GM21825 (cell line): ENCODE results near the gene TM9SF4.

Experiments used
- ATAC-seq: cut with Tn5 transposase; IDR thresholded peaks from one replicate; pipeline ENCODE4 v1.9.1; 2021; ENCODE audit warnings: mild to moderate bottlenecking, moderate library complexity; ENCODE audit not compliant: unreplicated experiment

Gene TM9SF4

GRCh38 chr20:32109392-32110172 lies at the start of gene TM9SF4:
TM9SF4 (plus strand) TSS chr20:32109714; CDS start chr20:32109741, 27 bp downstream.
- ATAC-seq: peak; percentile 85

GRCh38 chr20:32062776-32063170 lies 46.7 kb upstream of the TM9SF4 start:
- no peak for ATAC-seq

- no peak for ATAC-seq
Measured at GRCh38 chr20:32063695-32064094, 45.8 kb upstream of the TM9SF4 start.

- no peak for ATAC-seq
Measured at GRCh38 chr20:32064667-32065066, 44.8 kb upstream of the TM9SF4 start.

- ATAC-seq: no peak
Measured at GRCh38 chr20:32067234-32067821, 42.2 kb upstream of the TM9SF4 start.

GRCh38 chr20:32068174-32068573 lies 41.3 kb upstream of the TM9SF4 start:
- ATAC-seq: no peak

- no peak for ATAC-seq
Measured at GRCh38 chr20:32069711-32070110, 39.8 kb upstream of the TM9SF4 start.

- ATAC-seq: no peak
Measured at GRCh38 chr20:32070282-32070681, 39.2 kb upstream of the TM9SF4 start.

- no peak for ATAC-seq
Measured at GRCh38 chr20:32070690-32071213, 38.8 kb upstream of the TM9SF4 start.

- no peak for ATAC-seq
Measured at GRCh38 chr20:32071395-32072167, 37.9 kb upstream of the TM9SF4 start.

- ATAC-seq: no peak
Measured at GRCh38 chr20:32072168-32072750, 37.3 kb upstream of the TM9SF4 start.

- no peak for ATAC-seq
Measured at GRCh38 chr20:32075534-32075933, 34.0 kb upstream of the TM9SF4 start.

- no peak for ATAC-seq
Measured at GRCh38 chr20:32077190-32077589, 32.3 kb upstream of the TM9SF4 start.

GRCh38 chr20:32078322-32078721 lies 31.2 kb upstream of the TM9SF4 start:
- no peak for ATAC-seq

- ATAC-seq: no peak
Measured at GRCh38 chr20:32078791-32079190, 30.7 kb upstream of the TM9SF4 start.

GRCh38 chr20:32079655-32080109 lies 29.8 kb upstream of the TM9SF4 start:
- ATAC-seq: no peak

GRCh38 chr20:32080783-32081182 lies 28.7 kb upstream of the TM9SF4 start:
- no peak for ATAC-seq

GRCh38 chr20:32083469-32083868 lies 26.0 kb upstream of the TM9SF4 start:
- ATAC-seq: no peak

- no peak for ATAC-seq
Measured at GRCh38 chr20:32087070-32087469, 22.4 kb upstream of the TM9SF4 start.

- ATAC-seq: no peak
Measured at GRCh38 chr20:32088759-32089158, 20.8 kb upstream of the TM9SF4 start.
